ENCODE results near the gene MAPRE3. TPM values are rescaled to one million over a fixed set of nuclear protein-coding genes. Genes with fewer than 3 reads are reported as not detected.

Gene MAPRE3
- total RNA-seq, 1 donor from 2014 or later = 27.0 TPM

DNA sequence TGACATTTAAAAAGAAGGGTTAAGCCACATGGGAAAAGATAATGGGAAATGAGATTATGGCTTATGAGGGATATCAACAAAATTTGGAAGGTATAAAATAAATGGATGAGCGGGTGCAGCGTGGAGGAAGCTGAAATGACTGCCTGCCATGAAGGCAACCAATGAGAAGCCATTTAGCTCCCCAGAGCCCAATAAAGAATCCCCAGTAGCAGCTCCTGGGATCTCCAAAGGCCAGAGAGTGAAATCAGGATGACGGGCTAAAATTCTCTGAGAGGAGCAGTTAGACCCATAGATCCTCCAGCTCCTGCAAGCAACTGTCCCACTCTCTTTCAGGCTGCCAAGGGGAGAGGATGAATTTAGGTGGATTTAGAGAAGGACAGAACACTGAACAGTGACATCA lies 12.9 kb upstream of the MAPRE3 start:
- no peak for FAIRE-seq
- Histone ChIP-seq H3K9ac (ENCODE audit: low read length) (no peak overlapping the region), H2AFZ (ENCODE audit: low read depth, low read length) (no peak overlapping the region), H3K9me3 (ENCODE audit: insufficient read depth, low read depth, low read length) (no peaks in the 10 kb centered on the region), H3K4me1 (ENCODE audit: insufficient read depth, low read length) (no peaks in the 10 kb centered on the region), H3K4me2 (ENCODE audit: low read length) (no peak overlapping the region), H3K79me2 (ENCODE audit: insufficient read depth, low read length) (no peaks in the 10 kb centered on the region), H3K36me3 (ENCODE audit: insufficient read depth, low read length) (no peaks in the 10 kb centered on the region), H3K4me3 (ENCODE audit: insufficient read depth, low read depth, low read length) (no peak overlapping the region), H3K27me3 (ENCODE audit: insufficient read depth, low read length) (peaks cover 58% of the 10 kb centered on the region), H3K27ac (ENCODE audit: low read depth, low read length) (no peak overlapping the region), H4K20me1 (ENCODE audit: insufficient read depth, low read length) (no peaks in the 10 kb centered on the region)
- TF ChIP-seq EZH2 (IDR thresholded peaks at IDR 0.05; ENCODE audit: insufficient read depth, low read length) = no peak
- TF ChIP-seq, protein P1, sequence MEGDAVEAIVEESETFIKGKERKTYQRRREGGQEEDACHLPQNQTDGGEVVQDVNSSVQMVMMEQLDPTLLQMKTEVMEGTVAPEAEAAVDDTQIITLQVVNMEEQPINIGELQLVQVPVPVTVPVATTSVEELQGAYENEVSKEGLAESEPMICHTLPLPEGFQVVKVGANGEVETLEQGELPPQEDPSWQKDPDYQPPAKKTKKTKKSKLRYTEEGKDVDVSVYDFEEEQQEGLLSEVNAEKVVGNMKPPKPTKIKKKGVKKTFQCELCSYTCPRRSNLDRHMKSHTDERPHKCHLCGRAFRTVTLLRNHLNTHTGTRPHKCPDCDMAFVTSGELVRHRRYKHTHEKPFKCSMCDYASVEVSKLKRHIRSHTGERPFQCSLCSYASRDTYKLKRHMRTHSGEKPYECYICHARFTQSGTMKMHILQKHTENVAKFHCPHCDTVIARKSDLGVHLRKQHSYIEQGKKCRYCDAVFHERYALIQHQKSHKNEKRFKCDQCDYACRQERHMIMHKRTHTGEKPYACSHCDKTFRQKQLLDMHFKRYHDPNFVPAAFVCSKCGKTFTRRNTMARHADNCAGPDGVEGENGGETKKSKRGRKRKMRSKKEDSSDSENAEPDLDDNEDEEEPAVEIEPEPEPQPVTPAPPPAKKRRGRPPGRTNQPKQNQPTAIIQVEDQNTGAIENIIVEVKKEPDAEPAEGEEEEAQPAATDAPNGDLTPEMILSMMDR (IDR thresholded peaks at IDR 0.05; ENCODE audit: insufficient read depth, low read depth, low read length) = no peak
- no peak for DNase-seq (ENCODE audit: low read depth)
- no peaks in the 10 kb centered on the region for H3K9me3 Mint-ChIP-seq (ENCODE audit: unreplicated experiment)
- H3K4me1 Mint-ChIP-seq (ENCODE audit: low read depth, unreplicated experiment) = no peaks in the 10 kb centered on the region
- no peaks in the 10 kb centered on the region for H3K36me3 Mint-ChIP-seq (ENCODE audit: low read depth, unreplicated experiment)
- peaks cover 46% of the 10 kb centered on the region for H3K27me3 Mint-ChIP-seq (ENCODE audit: low read depth, unreplicated experiment)
- no peak overlapping the region for H3K27ac Mint-ChIP-seq (ENCODE audit: unreplicated experiment)
- no peak overlapping the region for H3K4me3 Mint-ChIP-seq (ENCODE audit: unreplicated experiment)

DNA sequence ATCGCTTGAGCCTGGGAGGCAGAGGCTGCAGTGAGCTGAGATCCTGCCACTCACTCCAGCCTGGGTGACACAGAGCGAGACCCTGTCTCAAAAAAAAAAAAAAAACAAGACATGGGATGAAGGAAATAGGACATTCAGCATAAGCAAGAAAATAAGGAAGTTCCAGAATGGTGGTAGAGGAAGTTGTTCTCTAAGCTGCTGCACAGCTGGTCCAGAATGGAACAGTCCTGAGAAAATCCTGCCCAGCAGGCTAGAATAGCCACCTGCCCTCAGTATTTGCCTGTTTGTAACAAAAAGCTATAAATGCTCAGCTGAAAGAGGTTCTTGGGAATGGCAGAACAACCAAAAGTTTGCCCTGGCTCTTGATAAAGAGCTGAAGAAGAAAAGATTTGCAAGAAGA lies 11.1 kb upstream of the MAPRE3 start:
- H3K27me3 Mint-ChIP-seq (ENCODE audit: low read depth, unreplicated experiment) = peaks cover 42% of the 10 kb centered on the region

More for the DNA sequence above, 11.1 kb upstream of the MAPRE3 start:
- Histone ChIP-seq H3K4me3 (ENCODE audit: insufficient read depth, low read depth, low read length) (no peak overlapping the region), H3K27ac (ENCODE audit: low read depth, low read length) (no peak overlapping the region), H3K9me3 (ENCODE audit: insufficient read depth, low read depth, low read length) (no peaks in the 10 kb centered on the region), H3K36me3 (ENCODE audit: insufficient read depth, low read length) (no peaks in the 10 kb centered on the region), H3K4me2 (ENCODE audit: low read length) (no peak overlapping the region), H3K79me2 (ENCODE audit: insufficient read depth, low read length) (no peaks in the 10 kb centered on the region), H3K27me3 (ENCODE audit: insufficient read depth, low read length) (peaks cover 51% of the 10 kb centered on the region), H3K4me1 (ENCODE audit: insufficient read depth, low read length) (no peaks in the 10 kb centered on the region), H2AFZ (ENCODE audit: low read depth, low read length) (no peak overlapping the region), H3K9ac (ENCODE audit: low read length) (no peak overlapping the region), H4K20me1 (ENCODE audit: insufficient read depth, low read length) (no peaks in the 10 kb centered on the region)
- FAIRE-seq (no peak), DNase-seq (ENCODE audit: low read depth) (no peak)
- Mint-ChIP-seq H3K36me3 (ENCODE audit: low read depth, unreplicated experiment) (no peaks in the 10 kb centered on the region), H3K4me3 (ENCODE audit: unreplicated experiment) (no peak overlapping the region), H3K27ac (ENCODE audit: unreplicated experiment) (no peak overlapping the region), H3K4me1 (ENCODE audit: low read depth, unreplicated experiment) (no peaks in the 10 kb centered on the region), H3K9me3 (ENCODE audit: unreplicated experiment) (no peaks in the 10 kb centered on the region)
- TF ChIP-seq EZH2 (IDR thresholded peaks at IDR 0.05; ENCODE audit: insufficient read depth, low read length) = no peak
- TF ChIP-seq, protein P1 (IDR thresholded peaks at IDR 0.05; ENCODE audit: insufficient read depth, low read depth, low read length) = no peak
